ENCODE data around the gene HSD17B12.

- TF ChIP-seq CTCF (IDR thresholded peaks at IDR 0.05; ENCODE audit: extremely low read depth in 1 of 2, insufficient read depth in 1 of 2, low read depth in 1 of 2, low read length in 2 of 2) (no peak), POLR2A (IDR thresholded peaks at IDR 0.05; ENCODE audit: low read depth, low read length) (no peak)
These were observed 192.5 kb downstream of the HSD17B12 start for GRCh38 chr11:43872995-43873394.

All from endothelial cell of umbilical vein (primary cell).